GM10847 (cell line): ENCODE data around the gene ITM2A.

Experiments used
- POLR2A ChIP-seq: IDR thresholded peaks from 2 replicates; pipeline ENCODE4 v1.6.1; 2011; ENCODE audit not compliant: insufficient read length; ENCODE audit errors: extremely low read depth

The ITM2A gene

GRCh38 chrX:79366873-79367749 is at the start of gene ITM2A:
ITM2A (minus strand) TSS chrX:79367334; CDS start chrX:79367215, 119 bp downstream.
- no peak for TF ChIP-seq POLR2A

GRCh38 chrX:79415056-79415455 is 47.9 kb upstream of the ITM2A start:
- TF ChIP-seq POLR2A, result no peak

GRCh38 chrX:79413963-79414362 is 46.8 kb upstream of the ITM2A start:
- TF ChIP-seq POLR2A, result no peak

- no peak for TF ChIP-seq POLR2A
Measured at GRCh38 chrX:79412972-79413371, 45.8 kb upstream of the ITM2A start.

DNA sequence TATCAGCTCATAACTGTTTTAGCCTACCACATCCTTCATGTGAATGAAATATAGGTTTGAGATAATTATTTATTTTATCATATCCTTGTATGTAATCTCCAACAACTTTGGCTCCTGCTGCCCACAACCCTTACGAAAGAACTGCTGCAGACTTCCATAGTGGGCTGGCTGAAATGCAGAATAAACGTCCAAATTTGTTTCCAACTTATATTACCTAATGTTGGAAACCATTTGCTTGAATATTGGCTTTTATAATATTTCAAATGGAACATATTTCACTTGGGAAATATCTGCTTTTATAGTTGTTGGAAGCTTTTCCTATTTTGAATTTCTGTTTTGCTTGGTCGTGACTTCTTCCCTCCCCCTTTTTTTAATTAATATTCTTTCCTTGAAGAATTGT is 45.0 kb upstream of the ITM2A start:
- no peak for TF ChIP-seq POLR2A

- no peak for TF ChIP-seq POLR2A
Measured at GRCh38 chrX:79409657-79410056, 42.5 kb upstream of the ITM2A start.

- no peak for TF ChIP-seq POLR2A
Measured at GRCh38 chrX:79408623-79409322, 41.6 kb upstream of the ITM2A start.

DNA sequence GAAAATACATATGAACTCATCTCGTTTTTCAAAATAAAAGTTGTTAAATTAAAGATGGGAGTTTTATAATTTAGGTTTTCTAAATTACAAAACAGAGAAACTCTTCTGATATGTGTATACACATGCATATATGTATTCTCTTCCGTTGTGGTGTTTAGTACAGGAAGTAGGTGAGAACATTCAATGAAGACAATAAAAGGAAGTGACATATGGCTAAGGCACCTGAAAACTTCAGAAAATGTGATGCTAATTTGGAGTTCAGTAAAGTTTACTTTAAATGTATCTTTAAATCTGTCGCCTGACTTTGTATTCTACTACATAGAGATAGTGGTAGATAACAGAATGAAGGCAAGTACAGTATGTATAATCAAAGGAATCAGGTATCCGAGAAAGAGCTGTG is 33.5 kb upstream of the ITM2A start:
- TF ChIP-seq POLR2A, result no peak

DNA sequence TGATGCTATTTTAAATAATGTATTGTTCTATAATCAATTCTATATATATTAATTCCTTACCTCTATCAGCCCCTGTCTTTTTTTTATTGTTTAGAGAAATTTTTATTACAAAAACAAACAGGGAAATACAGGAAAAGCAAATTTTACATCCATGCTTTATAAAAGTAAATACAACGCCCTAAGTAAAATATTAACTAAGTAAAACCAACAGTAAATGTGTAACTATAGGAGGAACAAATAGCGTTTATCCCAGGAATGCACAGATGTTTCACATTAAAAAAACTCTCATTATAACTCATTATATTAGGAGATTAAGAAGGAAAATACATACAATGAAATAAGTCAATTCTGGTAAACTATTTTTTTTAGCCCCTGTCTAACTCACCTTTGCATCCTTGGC is 8.2 kb upstream of the ITM2A start:
- no peak for TF ChIP-seq POLR2A

- no peak for TF ChIP-seq POLR2A
Measured at GRCh38 chrX:79371640-79372039, 4.5 kb upstream of the ITM2A start.

DNA sequence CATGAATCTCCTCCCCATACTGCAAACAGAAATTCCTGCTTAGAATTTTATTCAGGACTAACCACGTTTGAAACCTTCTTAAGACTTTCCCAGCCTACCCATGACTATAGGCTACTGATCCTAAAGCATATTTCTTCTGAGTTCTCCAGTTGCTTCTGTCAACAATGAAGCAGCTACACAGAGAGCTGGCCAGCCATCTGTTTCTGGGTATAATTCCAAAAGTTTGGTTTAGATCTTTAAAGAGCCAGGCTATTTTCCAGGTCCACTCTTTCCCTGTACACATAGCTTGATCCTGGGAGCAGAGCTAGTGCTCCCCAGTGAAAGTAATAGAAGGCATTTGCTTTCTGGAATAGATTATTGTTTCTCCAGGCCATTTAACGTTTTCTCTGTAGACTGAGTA is 4.0 kb upstream of the ITM2A start:
- TF ChIP-seq POLR2A, result no peak

DNA sequence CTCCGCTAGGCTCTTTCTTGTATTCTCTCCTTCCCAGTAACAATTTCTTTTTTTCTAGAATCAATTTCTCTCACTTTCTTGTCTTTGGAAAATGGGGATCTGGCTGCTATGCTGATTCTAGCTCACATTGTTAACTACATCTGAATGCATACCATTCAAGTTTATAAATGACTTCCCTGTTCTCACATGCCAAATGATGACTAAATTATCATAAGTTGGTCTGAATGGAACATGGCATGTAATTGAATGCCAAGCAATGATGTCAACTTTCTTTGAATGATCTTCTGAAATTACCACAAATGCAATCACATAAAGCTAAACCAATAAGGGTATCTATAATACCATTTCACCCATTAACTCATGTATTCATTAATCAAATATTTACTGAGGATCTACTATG is 2.7 kb upstream of the ITM2A start:
- no peak for TF ChIP-seq POLR2A

- TF ChIP-seq POLR2A, result no peak
Measured at GRCh38 chrX:79368441-79368840, 1.3 kb upstream of the ITM2A start.

GRCh38 chrX:79367907-79368306 is 773 bp upstream of the ITM2A start:
- TF ChIP-seq POLR2A, result no peak

DNA sequence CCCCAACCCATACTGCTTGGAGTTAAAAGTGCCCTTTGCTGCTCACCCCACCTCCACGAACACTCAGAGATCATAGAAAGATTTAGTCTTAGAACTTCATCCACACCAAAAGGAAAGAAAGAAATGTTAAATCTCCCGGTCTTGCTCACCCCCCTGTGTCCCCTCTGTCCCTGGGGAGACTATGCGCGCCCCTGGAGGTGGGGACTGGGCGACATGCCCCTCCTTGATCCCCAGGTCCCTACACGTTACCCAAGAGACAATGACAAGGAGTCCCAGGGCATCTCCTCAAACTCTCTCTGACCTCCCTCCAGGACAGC is 620 bp downstream of the ITM2A start:
- TF ChIP-seq POLR2A, result no peak

DNA sequence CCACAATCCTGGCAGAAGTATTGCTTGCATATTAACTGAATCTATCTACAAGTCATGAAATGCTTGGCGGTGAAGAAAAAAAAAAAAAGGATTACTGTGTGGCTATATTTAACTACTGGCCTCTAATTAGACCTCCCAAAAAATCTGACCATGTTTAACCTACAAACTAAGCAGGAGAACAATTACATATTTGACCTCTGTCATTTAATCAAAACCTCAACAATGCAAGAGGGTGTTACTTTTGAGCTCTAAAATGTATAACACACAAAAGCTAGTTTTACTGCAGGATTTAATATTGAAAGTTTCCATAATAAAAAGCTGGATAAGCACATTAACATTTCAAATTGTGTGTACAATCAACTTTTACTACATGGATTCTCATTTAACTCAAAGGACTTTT is 1.5 kb downstream of the ITM2A start:
- TF ChIP-seq POLR2A, result no peak

DNA sequence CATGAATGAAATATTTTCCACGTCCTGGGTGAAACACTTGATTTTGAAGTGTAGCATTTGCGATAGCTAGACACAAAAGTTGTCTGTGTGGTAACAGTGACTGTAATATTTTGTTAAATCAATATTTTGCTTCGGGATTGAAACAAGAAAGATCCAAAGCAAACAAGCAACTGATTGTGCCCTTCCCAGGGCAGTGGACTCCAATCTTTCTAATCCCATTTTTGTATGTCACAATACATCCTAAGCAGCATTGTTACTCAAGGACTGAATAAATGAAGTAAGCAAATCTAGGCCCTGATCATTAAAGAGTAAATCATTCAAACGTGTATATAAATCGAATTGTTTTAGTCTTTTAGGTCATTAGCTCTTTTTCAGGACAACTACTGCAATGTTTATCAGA is 2.8 kb downstream of the ITM2A start:
- TF ChIP-seq POLR2A, result no peak
